GM12892 (cell line): Measurements from ENCODE around the gene PSMG4.

ENCODE experiments used
- DNase-seq: peaks from one replicate; pipeline ENCODE4 v3.0.0; 2011; ENCODE audit not compliant: insufficient read length
- FAIRE-seq: peaks from 2 replicates; lab custom pipeline; 2011; peaks lifted over from hg19 to GRCh38; lab: Jason Lieb, UNC
- POLR2A ChIP-seq: IDR thresholded peaks from 2 replicates; pipeline ENCODE4 v1.6.1; 2011; ENCODE audit warnings: low read depth, low read length, control low read depth
- POLR2AphosphoS5 ChIP-seq: IDR thresholded peaks from 2 replicates; pipeline ENCODE4 v1.6.1; 2011; ENCODE audit warnings: low read depth, low read length, control low read depth
- TAF1 ChIP-seq: IDR thresholded peaks from 2 replicates; pipeline ENCODE4 v1.6.1; 2011; ENCODE audit warnings: low read depth, mild to moderate bottlenecking, control low read depth, low read length, borderline replicate concordance

The PSMG4 gene

DNA sequence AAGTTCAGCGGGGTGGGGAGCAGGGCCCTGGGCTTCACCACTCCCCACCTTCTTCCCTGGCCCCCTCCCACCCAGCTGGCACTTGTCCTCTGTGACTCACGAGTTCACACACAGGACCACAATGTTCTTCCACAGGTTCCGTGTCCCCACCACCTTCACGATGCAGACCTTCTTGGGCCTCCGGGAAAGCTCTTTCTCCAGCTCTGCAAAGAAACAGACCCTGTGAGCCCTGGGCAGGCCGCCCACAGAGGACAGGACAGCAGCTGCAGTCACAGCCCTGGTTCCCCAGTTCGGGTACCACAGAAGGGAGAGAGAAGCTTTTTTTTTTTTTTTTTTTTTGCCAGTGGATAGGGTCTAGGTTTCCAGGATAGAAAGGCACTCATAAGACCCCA lies 30.9 kb downstream of the PSMG4 start:
- no peak for FAIRE-seq
- TF ChIP-seq TAF1, result no peak
- TF ChIP-seq POLR2A, result no peak
- TF ChIP-seq POLR2AphosphoS5, result no peak
- no peak for DNase-seq

DNA sequence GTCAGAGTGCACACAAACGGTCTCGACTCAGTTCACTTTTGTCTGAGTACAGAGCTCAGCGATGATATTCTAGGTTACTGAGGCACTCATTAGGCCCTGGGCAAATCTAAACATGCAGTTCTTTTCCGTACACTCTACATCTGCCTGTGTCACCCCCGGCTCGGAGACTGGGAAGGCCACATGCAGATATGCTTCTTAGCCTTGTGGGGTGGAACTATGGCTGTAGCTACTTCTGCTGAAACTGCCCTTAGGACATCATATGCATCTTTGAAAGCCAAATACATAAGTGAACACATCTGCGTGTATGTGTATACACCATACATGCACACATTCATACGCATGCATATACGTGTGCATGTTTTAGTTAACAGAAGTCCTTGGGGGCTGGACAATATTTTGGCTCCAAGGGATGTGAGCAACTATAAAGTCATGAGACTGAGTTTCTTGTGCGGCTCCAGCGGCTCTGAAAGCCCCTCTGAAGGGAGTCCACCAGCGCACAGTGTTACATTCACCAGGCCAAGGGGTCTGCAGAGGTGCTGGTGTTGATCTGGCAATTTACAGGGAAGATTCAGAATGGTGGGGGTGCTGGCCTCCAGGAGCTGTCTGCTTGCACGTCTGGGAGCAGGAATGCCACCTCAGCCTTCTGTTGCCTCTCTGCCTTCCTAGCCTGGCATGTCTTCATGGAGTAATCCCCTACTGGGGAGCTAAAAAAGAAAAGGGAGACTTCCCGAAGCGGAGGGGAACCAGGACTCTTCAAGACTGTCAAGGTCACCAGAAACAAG lies 31.6 kb downstream of the PSMG4 start:
- TF ChIP-seq POLR2A, result no peak
- no peak for TF ChIP-seq TAF1
- no peak for TF ChIP-seq POLR2AphosphoS5
- FAIRE-seq (no peak), DNase-seq (no peak)

DNA sequence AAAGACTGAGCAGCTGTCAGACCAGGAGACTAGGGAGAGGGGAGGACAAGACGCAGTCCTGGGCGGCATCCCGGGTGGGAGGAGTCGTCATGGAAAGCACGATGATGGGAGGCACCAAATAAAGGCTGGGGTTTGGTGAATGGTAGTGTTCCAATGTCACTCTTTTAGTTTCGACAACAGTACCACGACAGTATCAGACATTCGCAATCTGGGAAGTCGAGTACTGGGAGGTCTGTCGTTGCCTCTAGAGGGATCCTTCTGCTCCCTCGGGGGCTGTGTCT lies 32.1 kb downstream of the PSMG4 start:
- FAIRE-seq (no peak), DNase-seq (no peak)
- TF ChIP-seq TAF1 (no peak), POLR2AphosphoS5 (no peak), POLR2A (no peak)

DNA sequence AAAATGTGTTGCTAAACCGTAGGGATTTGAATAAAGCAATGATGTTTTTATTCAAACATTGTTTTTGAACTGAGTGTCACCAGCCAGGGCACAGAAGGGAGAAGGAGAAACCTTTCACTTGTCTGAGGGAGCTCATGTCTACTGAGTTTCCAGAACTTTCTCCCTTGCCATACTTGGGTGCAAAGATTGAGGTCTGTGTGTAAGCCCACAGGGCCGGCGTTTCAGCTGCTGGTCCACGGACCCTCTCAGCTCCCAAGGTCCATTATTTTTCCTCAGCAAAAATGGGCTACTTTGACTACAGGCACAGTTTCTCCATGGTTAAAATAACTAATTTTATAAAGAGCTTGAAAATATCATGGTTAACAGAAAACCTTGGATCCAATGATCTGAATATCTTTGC lies 32.6 kb downstream of the PSMG4 start:
- TF ChIP-seq POLR2A (no peak), TAF1 (no peak), POLR2AphosphoS5 (no peak)
- no peak for DNase-seq
- no peak for FAIRE-seq

DNA sequence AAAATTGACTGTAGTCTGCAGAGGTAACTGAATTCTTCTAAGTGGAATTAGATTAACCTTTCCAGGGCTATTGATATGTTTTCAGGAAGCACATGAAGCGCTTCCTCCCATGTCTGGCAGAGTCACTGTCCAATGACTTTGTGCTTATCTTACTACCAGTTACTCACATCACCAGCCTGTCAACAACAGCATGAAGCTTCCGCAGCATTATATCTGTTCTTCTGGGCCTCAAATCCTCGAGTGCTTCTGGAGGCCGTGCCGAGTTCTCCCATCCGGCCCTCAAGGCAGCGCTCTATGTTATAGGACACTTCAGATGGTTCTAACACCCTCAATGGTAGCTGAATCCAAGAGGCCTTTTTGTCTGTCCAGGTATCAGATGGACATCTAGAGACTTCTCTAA lies 33.2 kb downstream of the PSMG4 start:
- DNase-seq (no peak), FAIRE-seq (no peak)
- no peak for TF ChIP-seq POLR2AphosphoS5
- TF ChIP-seq TAF1, result no peak
- no peak for TF ChIP-seq POLR2A

DNA sequence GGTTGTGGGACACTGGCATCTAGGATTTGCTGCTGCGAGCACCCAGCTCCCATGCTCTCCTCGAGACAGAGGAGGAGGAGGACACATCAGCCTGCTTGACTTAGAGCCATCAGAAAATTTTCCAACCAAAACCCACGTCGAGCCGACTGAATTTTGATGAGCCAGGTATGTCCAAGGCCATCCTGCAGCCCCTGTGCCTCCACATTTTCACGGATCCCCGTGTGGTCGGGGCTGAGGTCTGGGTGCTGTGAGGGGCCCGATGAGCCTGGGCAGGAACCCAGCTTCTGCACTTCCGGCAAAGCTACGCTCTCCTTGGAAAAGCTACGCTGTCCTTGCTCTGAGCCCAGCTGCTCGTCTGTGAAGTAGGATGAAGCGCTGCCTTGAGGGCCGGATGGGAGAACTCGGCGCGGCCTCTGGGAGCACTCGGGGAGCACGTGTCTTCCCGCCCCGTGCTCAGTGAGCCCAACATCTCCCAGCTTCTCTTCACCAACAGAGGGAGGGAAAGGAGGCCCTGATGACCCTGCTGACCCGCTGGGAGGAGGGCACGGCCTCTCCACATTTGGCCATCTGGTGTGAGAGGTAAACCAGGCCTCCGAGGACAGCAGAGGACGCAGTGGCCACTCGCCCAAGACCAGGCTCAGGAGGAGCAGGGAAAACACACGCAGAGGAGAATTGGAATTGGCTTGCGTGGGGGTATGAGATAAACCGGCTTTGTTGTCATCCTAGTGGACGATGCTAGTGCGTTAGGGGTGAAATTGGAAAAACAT lies 33.9 kb downstream of the PSMG4 start:
- no peak for TF ChIP-seq TAF1
- TF ChIP-seq POLR2AphosphoS5, result no peak
- TF ChIP-seq POLR2A, result no peak
- FAIRE-seq (no peak), DNase-seq (no peak)

DNA sequence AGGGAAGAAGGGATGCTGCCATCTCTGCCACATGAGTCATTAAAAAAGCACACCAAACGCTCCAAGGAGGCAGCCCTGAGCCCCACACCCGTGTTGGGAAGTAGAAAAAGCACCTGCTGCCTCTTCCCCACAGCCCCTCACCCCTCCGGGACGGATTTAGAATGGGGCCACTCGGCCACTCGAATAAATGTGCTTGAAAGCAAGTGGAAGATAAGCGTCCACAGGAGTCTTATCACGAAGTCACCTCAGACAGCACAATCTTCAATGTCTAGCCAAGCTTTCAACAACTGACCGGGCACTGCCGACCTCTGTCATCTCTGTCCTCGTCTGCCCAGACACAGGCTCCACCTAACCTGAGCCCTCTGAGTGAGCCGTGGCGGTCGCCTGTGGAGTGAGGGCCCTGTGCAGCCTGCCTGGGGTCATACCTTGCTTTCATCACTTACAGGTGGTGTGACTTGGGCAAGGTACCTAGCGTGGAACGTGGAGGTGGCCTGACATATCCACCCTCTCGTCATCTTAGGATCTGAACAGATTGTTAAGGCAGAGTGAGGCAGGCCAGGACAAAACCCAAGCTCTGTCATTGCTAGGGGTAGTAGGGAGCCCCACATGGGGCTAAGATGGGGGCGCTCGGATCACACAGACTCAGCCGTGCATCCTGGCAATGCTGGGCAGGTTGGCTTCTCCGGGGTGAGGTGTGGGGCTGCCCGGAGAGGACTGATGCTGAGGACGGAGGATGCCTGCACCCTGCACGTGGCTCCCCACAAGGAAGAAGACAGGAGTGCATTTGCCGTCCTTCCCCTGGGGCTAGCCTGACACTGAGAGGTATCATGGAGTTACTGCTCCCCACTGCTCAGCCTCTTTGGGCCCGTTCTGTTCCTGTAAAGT lies 34.8 kb downstream of the PSMG4 start:
- no peak for FAIRE-seq
- no peak for DNase-seq
- TF ChIP-seq POLR2AphosphoS5, result no peak
- TF ChIP-seq TAF1, result no peak
- TF ChIP-seq POLR2A, result no peak

DNA sequence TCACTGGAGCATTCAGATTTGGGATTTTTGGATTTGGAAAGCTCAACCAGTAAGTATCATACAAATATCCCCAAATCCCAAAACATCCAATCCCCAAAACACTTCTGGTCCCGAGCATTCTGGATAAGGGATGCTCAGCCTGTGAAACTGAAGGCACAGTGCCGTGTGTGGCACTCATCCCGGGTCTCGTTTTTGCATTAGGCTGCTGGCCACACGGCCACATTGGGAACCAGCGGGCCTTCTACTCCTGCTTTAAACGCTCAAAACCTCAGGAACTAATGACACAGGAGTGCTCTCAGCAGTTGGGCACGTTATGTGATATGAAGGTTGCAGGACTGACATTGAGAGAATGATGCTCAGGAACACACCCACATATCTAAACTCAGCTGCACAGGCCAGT lies 35.6 kb downstream of the PSMG4 start:
- DNase-seq (no peak), FAIRE-seq (no peak)
- no peak for TF ChIP-seq TAF1
- TF ChIP-seq POLR2A, result no peak
- no peak for TF ChIP-seq POLR2AphosphoS5

DNA sequence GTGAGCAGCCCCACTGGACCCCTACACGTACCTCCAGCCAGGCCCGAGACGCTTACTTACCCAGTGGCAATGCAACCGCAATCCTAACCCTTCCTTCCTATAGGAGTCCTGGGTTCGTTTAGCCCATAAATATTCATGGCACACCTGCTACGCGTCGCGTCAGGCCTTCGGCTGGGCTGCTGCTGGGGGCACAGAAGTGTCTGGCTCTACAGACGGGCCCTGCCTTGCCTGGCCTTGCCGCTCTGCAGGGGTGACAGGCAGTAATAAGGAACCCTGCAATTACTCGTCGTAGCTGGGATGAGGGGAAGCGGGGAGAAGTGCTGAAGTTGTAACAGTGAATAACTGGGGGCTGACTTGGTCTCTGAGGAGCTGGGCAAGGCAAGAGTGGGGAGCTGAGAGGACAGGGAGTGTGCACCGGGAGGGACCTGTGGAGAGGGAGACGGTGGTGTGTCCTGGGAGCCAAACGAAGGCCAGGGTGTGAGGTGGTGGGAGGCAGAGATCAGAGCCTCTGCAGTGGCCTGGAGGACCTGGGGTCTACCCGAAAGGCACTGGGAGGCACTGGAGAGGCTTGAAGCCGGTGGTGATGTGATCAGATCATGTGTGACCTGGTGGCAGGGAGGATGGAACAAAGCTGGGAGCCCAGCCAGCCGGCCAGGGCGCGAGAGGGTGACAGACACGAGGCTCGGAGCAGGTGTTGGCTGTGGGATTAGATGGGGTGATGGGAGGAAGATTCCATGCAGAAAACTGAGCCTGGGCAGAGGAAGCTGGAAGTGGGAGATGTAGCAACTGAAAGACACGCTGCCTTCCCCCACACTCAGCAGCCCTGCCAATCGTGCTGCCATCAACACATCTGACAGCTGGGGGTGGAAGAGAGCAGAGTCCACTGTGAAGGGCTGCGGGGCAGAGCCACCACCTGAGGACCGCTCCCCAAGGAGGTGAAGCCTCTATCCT lies 36.4 kb downstream of the PSMG4 start:
- TF ChIP-seq POLR2A, result no peak
- no peak for TF ChIP-seq POLR2AphosphoS5
- no peak for TF ChIP-seq TAF1
- FAIRE-seq (no peak), DNase-seq (no peak)

DNA sequence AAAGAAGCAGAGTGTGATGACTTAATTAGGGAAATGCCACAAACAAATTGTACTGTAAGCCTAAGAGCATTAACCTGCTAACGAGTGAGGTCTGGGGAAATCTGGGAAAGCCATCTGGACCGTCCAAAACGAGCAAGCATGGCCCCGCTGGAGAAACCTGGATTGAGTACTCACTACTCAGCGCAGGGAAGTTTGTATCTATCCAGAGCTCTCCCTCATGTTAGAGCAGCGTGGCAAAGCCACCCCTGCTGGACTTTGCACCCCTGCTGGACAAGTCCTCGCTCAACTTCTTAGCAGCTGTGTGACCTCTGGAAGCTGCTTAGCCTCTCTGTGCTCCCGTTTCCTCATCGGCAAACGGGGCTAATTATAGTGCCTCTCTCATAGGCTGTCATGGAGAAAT lies 37.3 kb downstream of the PSMG4 start:
- TF ChIP-seq POLR2AphosphoS5, result no peak
- no peak for TF ChIP-seq POLR2A
- no peak for TF ChIP-seq TAF1
- no peak for FAIRE-seq
- no peak for DNase-seq

DNA sequence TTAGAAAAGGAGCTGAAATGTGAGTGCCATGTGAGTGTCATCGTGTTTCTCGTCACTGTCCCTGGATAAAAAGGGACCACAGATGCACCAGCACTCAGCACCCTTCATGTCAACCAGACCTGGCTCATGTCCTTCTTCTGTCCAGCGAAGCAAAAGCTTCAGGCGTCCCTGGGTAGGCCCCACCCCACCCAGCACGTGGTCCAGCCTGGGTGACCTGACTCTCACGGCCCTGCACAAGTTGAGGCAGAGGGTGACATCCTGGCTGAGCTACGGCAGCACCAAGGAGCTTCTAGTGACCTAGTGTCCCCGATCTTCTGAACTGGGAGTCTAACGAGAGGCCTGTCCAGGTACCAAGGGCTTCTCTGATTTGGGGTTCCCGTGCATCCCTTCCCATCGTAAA lies 37.8 kb downstream of the PSMG4 start:
- TF ChIP-seq POLR2AphosphoS5 (no peak), TAF1 (no peak), POLR2A (no peak)
- no peak for FAIRE-seq
- DNase-seq, result no peak
